DOHH2 (cell line): ENCODE data around the gene ARTN.

ENCODE experiments used
- CTCF ChIP-seq: fragments of 200-600 bp; sonication (generic); IDR thresholded peaks from one replicate; pipeline ENCODE4 v1.5.1; 2014; ENCODE audit warnings: antibody characterized with exemption, mild to moderate bottlenecking, low read depth, low read length; ENCODE audit not compliant: poor library complexity, severe bottlenecking
- EZH2phosphoT487 ChIP-seq: fragments of 200-600 bp; sonication (generic); IDR thresholded peaks from 2 replicates; pipeline ENCODE4 v1.6.1; 2017; ENCODE audit warnings: borderline replicate concordance, mild to moderate bottlenecking, antibody characterized with exemption, low read length, moderate library complexity, mixed read lengths

- no peak for TF ChIP-seq CTCF
- TF ChIP-seq EZH2phosphoT487: no peak
These were observed 3.0 kb downstream of the ARTN start for GRCh38 chr1:43936431-43937151.
